Stimulated activated CD8-positive, alpha-beta memory T cell treated with anti-CD3 and anti-CD28 coated beads, Interleukin-12 subunit alpha, Interleukin-12 subunit beta, amount 100 ng/mL, for 1 hour (primary cell): Measurements from ENCODE around the gene AKT2.

Experiments
- DNase-seq: peaks from one replicate; pipeline ENCODE4 v3.0.0-alpha.2; 2020; ENCODE audit warnings: low read depth

The AKT2 gene

DNA sequence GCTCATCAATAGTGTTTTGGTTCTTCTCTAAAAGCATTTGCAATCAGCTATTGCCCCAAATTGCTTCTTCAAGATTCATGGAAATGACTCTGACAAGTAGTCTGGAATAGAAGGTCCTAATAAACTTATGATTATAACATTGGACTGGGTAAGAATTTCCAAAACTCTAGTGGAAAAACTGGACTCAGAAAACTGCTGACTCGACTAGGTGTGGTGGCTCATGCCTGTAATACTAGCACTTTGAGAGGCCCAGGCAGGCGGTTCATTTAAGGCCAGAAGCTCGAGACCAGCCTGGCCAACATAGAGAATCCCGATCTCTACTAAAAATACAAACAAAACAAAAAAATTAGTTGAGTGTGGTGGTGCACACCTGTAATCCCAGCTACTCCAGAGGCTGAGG, 15.5 kb upstream of the AKT2 start:
- no peak for DNase-seq

DNA sequence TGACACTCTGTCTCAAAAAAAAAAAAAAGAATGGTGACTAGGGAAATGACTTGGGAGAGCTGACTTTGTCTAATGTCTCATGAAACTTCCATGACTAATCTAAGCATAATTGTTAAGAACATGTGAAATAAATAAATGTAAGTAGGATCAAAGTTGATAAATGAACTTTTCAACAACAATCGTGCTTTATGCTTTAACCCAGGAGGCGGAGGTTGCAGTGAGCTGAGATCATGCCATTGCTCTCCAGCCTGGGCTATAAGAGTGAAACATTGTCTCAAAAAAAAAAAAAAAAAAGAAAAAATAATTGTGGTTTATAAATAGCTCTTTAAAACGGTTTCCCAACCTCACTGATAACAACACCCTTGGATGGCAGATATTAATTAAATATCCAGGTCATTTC, 12.9 kb upstream of the AKT2 start:
- no peak for DNase-seq

DNA sequence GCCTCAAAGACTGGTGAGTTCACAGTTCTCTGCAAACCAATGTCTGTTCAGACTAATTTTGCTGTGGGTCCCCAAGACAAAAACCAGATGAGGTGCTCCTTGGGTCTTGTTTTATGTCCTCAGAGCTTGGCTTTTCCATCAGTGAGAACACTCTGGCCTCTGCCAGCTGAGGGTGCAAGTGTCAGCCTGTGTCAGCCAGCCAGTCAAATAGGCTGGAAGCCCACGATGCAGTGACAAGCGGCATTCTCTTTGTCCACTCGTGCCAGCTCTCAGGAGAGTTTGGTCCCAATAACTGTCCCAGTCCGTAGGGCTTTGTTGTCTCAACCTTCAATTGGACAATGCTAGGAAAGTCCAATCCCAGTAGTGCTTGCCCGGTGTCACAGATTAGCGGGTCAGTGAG, 9.4 kb upstream of the AKT2 start:
- DNase-seq = no peak

DNA sequence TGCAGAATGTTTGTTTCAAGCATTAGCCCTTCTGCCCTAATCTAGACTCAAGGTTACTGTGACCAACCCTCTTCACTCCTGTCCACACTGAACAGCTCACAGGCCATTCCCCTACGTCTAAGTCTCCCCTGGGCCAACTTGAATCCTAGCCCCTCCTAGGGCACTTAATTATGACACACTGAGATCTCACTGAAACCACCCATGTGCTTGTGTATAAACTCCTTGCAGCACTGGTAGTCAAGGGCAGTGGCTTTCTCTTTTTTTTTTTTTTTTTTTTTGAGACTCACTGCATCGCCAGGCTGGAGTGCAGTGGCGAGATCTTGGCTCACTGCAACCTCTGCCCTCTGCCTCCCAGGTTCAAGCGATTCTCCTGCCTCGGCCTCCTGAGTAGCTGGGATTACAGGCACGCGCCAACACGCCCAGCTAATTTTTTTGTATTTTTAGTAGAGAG, 1.9 kb upstream of the AKT2 start:
- DNase-seq = no peak

DNA sequence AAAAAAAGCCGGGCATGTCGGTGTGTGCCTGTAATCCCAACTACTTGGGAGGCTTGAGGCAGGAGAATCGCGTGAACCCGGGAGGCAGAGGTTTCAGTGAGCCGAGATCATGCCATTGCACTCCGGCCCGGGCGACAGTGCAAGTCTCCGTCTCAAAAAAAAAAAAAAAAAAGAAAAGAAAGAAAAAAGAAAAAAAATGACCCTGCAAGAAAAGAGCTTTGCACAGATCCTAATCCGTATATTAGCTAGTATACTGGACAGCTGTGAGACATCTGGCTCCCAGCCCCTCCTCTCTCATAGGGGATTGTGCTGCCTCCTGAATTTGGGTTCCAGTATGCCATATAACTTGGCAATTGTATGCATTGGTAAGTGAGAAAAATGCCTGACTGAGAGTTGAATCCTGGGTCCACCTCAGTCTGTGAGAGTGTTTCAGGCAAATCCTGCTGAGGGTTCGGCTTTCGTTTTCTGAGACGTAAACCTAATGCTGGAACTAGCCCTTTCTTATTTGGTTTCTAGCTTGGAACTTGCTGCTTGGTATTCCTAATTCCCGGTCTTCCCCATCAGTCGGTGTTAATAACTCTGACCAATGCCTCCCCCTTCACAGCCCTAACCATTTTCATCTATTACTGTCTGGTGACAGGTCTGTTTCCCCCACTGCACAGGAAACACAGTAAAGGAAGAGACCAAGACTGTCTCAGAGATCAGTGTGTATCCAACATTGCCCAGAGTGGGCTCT, 1.3 kb upstream of the AKT2 start:
- DNase-seq = no peak

DNA sequence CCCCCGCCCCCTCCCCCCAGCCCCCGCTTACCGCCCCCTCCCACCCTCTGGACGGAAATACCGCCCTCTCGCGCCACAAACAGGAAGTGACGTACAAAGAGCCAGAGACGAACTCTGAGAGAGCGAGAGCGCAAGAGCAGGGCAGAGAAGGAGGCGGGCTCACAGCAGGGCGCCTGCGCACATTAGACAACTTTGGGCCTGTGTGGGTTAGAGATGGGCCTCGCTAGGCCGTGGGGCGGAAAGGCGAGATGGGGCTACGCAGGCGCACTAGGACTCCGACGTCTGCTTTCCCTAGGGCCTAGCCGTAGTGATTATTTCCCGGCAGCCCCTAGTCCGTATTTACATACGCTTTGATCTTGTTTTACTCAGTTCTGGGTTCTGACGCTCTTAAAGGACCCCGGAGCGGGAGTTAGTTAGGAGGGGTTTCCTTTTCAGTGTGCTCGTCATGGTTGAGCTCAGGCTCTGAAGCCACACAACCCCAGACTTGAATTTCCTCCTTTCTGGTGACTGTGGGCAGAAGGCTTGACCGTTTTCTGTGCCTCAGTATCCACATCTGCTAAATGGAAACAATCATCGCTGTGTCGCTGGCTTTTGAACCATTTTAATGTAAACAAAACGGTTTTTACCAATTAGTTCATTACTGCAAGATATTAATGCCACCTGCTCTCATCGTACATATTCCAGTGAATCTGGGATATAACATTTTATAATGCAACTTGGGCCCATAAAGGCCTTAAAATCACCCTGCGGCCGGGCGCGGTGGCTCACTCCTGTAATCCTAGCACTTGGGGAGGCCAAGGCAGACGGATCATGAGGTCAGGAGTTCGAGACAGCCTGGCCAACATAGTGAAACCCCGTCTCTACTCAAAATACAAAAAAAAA, 449 bp upstream of the AKT2 start:
- peak; percentile 95 for DNase-seq

DNA sequence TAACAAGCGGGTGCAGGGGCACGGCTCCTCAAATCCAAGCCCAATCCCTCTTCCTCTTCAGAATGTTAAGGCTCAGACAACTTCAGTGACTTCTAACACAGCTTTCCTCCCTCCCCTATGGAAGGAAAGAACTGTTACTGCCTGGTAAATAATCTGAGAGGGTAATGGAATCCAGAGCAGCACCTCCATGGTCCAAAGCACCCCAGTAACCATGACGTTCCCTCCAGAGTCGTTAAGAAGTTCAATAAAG, 969 bp downstream of the AKT2 start:
- DNase-seq = no peak

DNA sequence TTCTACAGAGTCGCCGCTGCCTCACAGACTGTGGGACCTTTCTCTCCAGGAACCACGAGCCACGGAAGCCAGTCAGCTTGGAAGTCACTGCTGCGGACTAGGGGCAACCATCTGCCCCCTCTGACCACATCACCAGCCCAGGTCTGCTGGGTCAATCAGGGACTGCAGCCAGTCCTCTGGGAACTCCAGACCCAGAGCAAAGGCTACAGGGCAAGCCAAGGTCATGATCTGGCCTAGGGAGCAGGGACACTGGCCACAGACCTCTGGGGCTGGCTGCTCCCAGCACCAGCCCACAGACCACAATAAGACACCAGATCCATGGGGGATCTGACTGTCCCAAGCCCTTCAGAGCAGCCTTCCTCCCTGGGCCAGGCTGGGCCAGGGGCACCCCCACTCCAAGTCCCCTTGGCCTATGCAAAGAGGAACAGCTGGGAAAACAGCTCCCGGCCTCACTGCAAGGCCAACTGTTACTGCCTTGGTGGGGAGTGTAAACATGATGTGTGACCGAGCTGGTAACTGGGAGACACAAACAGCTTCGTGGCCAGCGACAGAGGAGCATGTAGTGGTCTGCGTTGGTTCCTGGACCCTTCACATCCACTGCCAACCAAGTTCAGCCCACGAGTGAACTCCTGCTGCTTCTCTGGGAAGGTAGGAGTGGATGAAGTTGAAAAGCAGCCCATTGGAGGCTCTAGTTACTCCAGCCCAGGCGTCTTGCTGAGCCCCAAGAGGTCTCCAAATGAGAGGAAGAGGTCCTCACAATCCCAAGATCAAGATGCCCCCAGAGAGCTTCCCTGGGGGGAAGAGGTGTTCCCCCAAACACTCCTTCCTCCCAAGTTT, 1.5 kb downstream of the AKT2 start:
- DNase-seq = no peak

DNA sequence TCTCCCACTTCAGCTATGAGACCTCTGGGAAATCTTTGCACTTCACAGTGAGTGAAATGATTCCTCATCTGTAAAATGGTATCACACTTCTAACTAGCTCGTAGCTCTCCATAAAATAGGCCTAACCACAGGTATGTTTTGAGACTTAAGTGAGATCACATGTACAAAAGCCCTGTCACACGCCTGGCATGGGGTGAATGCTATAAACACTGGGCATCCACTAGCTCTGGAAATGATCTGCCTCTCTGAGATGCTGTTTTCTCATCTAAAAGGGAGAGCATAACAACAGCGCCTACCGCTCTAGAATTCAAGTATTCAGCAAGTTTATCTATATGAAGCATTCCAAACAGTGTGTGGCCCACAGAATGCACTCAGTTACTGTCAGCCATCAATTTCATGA, 2.2 kb downstream of the AKT2 start:
- DNase-seq = no peak

DNA sequence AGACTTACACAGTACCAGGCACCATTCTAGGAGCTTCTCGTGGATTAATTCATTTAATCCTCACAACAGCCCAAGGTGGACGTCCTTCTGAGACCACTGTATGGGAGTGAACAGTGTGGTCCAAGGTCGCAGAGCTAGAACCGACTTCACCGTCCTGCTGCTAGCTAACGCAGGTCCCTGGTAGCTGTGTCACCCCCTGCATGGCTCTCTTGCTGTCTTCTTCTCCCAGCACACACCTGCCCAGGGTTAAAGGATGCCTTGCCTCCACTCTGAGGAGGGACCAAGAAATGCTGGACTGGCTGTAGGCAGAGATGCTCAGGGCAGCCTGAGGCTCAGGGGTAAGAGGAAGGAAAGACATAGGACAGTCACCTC, 3.0 kb downstream of the AKT2 start:
- no peak for DNase-seq

DNA sequence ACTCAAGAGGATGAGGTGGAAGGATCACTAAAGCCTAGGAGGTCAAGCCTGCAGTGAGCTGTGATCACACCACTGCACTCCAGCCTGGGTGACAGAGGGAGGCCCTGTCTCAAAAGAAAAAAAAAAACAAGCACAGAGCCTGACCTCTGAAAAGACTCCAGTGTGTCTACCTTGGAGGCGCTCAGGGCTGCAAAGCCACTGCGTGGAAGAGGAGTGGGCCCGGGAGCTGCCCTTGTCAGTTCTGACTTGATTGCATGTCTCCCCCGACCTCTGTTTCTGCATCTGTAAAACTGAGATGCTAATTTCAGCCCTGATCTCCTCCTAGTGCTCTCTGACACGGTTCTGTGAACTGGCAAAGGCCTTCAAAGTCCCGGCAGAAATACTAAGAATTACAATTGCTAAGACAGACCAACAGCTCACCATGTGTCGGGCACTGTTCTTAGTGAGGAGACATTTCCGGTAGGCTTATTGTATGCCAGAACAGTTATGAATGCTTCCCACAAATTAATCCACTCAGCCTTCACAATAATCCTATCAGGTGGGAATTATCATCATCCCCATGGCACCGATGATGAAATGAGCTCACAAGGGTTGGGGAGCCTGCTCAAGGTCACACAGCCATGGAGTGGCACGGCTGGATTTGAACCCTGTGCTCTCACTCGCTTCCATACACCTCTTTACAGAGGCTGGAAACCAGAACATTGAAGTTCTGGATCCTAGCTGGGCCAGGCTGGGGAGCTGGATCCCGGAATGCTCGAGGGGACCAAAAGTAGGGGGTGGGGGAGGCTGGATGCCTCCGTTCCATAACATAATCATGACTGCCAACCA, 3.5 kb downstream of the AKT2 start:
- no peak for DNase-seq

DNA sequence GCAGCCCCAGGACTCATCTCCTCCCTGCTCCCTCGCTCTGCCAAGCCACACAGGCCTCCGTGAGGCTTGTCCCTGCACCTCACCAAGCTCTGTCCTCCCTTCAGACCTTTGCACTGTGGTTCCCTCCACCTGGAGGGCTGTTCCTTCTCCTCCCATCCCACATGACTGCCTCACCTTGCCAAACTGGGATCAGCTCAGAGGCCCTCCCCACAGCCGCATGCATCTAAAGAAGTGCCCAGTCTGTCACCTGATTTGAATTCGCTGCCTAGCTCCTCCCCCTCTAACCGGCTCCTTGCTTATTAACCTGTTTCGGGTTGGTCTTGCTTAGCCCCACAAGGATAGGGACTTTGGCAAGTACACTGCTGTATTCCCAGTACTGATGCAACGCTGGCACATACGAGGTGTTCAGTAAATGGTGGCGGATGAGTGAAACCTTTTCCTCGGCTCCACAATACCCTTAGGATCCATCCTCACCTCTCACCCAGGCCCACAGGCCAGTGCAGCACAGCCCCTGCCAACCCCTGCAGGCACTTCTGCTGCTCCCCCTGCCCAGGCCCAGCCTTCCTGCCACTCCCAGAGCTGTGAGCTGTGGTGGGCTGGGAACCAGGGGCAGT, 4.4 kb downstream of the AKT2 start:
- DNase-seq = no peak

DNA sequence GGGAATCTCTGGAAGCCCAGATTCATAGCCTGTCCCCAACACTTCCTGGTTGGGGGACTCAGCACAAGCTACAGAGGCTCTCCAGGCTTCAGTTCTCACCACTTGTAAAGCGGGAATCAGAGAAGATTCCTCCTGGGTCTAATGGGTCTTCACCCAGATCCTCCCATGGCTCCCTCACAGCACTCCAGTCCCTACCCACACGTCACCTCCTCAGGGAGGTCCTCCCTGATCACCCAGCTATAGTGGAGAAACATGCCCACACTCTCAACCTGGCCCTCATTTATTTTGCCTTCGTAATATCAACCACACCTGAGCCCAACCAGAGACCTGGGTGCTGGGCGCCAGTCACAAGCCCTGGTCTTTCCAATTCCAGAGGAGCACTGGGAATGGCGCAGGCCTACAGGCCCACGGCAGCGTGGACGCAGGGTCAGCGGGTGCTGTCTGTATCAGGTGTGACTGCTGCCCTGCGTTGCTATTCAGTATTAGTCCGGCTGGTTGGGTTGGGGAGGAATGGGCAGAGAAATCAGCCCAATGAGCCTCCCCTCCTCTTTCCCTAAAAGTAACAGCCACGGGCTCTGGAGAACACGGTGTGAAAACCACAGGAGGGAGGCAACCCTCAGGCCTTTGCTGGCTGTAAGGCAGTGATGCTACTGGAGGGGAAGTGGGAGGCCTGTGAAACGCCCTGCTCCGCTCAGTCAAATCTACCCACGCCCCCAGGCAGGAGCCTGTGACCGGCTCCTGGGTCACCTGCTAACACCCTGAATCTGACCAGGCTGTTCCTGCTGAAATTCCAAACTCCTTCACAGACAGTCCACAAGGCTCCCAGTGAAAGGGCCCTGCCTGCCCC, 5.2 kb downstream of the AKT2 start:
- DNase-seq = no peak

DNA sequence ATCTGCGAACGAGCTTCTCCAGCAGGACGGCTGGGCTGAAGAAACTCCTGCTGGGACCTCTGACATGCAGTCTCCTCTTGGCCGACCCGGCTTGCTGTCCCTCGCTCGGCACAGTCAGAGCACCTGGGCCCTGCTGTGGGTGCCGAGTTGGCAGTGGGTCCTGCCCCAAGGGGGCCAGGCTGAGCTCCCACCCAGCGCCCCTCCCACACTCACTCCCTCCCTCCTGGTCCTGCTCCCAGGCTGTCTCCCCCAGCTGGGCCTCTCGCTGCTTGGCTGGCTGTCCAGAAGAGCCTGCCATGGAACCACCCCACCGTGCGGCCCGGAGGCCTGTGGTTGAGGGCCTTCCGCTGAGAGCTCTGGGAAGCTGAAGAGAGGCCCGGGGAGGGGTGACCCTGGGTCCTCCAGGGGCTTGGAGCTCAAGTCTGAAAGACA, 6.0 kb downstream of the AKT2 start:
- no peak for DNase-seq

DNA sequence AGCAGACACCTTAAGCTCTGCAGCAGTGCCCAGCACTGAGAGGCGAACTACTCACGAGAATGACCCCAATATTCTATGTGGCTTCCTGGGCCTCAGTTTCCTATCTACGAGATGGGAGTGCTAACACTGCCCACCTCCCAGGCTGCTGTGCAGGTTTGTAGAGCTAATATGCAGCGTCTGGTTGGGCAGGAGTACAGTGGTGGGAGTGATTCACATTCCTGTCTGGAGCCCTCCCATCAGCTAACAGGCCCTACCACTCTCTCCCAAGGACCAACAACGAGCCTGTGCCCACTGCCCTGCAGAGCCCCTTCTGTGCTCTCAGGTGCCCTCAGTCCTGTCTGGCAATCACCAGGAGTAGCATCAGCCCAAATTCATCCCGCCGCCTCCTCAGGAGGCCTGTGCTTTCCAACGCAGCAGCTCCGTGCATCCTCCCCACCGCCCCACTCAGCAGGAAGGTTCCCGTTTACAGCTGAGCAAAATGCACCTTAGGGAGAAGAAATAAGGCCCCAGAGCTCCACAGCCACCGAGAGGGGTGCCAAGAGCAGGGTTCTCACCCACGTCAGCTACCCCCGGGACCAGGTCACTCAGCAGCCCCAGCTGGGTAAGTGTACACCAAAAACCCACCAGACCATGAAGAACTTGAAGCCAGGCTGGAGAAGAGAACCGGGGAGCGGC, 6.6 kb downstream of the AKT2 start:
- DNase-seq = no peak

DNA sequence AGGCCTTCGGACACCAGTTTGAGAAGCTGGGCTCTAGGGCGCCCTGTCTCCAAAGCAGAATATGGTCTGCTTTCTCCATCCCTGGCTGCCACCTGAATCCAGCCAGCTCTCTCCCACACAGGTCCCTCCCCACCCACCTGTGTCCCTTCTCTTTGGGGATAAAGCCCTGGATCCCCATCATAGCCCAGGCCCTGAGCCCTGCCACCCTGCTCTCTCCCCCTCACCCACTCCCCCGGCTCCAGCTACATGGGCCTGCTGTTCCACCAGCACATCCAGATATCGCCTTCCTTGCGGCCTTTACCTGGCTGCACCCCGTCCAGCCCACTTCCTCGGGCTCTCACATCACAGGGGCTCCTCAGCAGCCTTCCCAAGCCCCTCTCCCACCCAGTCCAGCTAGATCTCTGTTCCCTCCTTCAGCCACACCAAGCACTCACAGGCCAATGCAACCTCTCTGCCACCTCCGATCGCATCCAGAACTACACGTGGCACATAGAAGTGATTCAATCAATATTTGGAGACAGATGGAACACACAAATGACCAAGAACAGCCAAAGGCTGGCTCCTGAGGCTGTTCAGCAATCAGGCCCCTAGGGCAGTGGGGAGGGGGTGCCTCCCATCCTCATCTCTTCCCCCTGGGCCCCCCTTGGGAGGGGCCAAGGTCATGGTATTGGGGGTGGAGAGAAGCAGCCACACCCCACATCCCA, 7.6 kb downstream of the AKT2 start:
- DNase-seq = no peak

DNA sequence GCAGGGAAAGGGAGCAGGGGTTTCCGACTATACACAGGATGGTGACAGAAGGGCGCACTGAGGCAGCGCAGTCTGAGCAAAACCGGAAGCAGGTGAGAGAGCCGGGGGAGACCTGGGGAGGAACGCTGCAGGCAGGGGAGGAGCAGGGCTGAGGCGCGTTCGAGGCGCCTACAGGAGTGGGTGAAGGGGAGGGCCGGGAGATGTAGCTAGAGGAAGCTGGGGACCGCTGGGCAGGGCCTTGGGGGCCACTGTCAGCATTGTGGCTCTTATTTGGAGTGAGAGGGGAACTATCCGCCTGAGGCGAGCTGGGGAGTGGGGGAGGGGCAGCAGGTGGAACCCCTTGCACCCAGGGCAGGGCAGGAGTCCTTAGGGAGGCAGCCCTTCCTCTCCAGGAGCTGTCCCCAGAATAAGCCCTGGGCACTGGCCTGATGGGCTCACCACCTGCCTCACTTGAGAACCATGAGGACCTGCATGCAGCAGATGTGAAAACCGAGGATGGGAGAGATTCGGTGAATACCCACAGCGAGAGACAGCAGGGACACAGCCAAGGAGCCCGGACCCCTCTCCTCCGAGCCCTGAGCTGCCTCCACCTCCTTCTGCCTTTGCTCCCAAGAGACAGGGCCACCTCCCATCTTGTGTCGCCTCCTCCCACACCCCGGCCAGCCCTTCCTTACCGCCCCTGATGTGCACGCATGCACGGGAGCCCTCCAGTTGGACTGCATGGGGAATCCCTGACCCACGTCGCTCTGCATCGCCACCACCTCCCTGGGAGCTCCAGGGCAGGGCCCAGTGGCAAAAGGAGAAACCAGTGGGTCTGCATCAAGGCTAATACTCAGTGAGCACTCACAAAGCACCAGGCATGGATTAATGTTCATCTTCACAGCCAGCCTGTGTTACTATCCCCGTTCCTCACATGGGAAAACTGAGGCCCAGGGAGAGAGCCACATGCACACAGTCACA, 10.3 kb downstream of the AKT2 start:
- DNase-seq = no peak
